ENCODE measurements around the gene ULK4. TPM values are rescaled to one million over a fixed set of nuclear protein-coding genes. Genes with fewer than 3 reads are reported as not detected.

The ULK4 gene
- polyA plus RNA-seq, 1 donor from 2014 or later = 7.2 TPM

DNA sequence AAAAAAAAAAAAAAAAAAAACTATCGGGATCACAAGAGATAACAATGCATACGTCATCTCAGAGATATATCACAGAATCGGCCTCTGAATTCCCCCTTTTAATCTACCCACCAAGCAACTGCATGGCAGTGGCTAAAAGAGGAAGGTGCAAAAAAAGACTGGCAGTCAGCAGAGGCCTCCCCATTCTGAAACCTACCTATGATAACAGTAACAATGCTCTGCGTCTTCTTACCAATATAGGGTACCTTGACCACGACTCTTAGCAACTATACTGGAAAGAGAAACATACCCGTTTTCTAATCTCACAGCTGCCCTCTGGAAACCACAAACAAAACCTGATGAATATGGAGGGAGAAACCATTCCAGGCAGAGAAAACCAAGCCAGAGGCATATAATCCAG lies 106.9 kb downstream of the ULK4 start:
- H3K79me2 ChIP-seq (replicated peaks; ENCODE audit: insufficient read depth, low read length) = no peaks in the 10 kb centered on the region
- H3K4me3 ChIP-seq (ENCODE audit: low read length) = no peak overlapping the region
- H3K36me3 ChIP-seq (ENCODE audit: insufficient read depth, low read length) = no peaks in the 10 kb centered on the region
- H3K27me3 ChIP-seq (ENCODE audit: insufficient read depth, low read depth, low read length) = no peaks in the 10 kb centered on the region
- H3K9me2 ChIP-seq (ENCODE audit: insufficient read depth, low read length) = no peaks in the 10 kb centered on the region
- no peaks in the 10 kb centered on the region for H3K9me3 ChIP-seq (ENCODE audit: low read length)
- no peak overlapping the region for H3K9ac ChIP-seq (ENCODE audit: low read length)
- H3F3A ChIP-seq (ENCODE audit: insufficient read depth, low read length, poor library complexity, severe bottlenecking) = no peaks in the 10 kb centered on the region
- TF ChIP-seq RAD21 (conservative IDR thresholded peaks at IDR 0.05) = no peak
- no peak for TF ChIP-seq TAF1 (IDR thresholded peaks at IDR 0.05; ENCODE audit: low read depth)
- TF ChIP-seq, protein P1, sequence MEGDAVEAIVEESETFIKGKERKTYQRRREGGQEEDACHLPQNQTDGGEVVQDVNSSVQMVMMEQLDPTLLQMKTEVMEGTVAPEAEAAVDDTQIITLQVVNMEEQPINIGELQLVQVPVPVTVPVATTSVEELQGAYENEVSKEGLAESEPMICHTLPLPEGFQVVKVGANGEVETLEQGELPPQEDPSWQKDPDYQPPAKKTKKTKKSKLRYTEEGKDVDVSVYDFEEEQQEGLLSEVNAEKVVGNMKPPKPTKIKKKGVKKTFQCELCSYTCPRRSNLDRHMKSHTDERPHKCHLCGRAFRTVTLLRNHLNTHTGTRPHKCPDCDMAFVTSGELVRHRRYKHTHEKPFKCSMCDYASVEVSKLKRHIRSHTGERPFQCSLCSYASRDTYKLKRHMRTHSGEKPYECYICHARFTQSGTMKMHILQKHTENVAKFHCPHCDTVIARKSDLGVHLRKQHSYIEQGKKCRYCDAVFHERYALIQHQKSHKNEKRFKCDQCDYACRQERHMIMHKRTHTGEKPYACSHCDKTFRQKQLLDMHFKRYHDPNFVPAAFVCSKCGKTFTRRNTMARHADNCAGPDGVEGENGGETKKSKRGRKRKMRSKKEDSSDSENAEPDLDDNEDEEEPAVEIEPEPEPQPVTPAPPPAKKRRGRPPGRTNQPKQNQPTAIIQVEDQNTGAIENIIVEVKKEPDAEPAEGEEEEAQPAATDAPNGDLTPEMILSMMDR (IDR thresholded peaks at IDR 0.05; ENCODE audit: poor library complexity, severe bottlenecking) = no peak
- TF ChIP-seq EZH2 (IDR thresholded peaks at IDR 0.05; ENCODE audit: borderline replicate concordance, insufficient read depth, low read length, poor library complexity, severe bottlenecking) = no peak
- TF ChIP-seq MXI1 (conservative IDR thresholded peaks at IDR 0.05; ENCODE audit: poor library complexity, severe bottlenecking) = no peak
- no peak overlapping the region for H2AFZ ChIP-seq (ENCODE audit: low read depth, low read length)
- H3K27ac ChIP-seq (ENCODE audit: low read length) = no peak overlapping the region
- H4K20me1 ChIP-seq (ENCODE audit: insufficient read depth) = no peaks in the 10 kb centered on the region
- H3K4me2 ChIP-seq (ENCODE audit: low read length) = no peak overlapping the region

DNA sequence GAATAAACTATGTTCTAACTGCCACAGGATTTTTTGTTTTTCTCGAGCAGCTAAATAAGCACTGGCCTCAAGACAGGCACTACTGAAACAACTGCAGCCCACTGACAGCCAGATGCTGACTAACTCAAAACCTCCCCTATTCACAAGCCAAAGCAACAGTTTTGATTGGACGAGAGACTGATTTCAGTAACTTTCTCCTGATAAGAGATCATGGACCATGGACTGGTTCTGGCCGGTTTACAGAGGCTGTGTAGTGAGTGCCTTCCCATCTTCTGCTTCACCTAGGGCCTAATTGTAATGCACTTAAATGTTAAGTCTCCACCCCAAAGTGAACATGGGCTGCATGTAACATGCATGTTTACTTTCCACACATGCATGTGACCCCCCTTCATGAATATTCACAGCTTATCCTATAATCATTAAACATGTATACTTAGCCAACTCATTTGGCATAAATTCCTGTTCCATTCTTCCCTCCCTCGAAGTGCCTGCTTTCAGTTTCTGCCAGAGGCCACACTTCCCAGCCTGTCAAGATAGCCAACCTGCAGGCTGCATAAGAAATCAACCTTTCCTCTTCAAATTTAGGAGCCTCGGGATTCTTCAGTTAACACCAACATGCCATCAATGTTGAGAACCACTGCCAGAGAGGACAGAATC lies 108.2 kb downstream of the ULK4 start:
- Histone ChIP-seq H2AFZ (ENCODE audit: low read depth, low read length) (no peak overlapping the region), H3K27ac (ENCODE audit: low read length) (no peak overlapping the region), H3K4me2 (ENCODE audit: low read length) (no peak overlapping the region), H3F3A (ENCODE audit: insufficient read depth, low read length, poor library complexity, severe bottlenecking) (no peaks in the 10 kb centered on the region), H3K9me3 (ENCODE audit: low read length) (no peaks in the 10 kb centered on the region), H3K9ac (ENCODE audit: low read length) (no peak overlapping the region), H4K20me1 (ENCODE audit: insufficient read depth) (no peaks in the 10 kb centered on the region), H3K4me3 (ENCODE audit: low read length) (no peak overlapping the region), H3K36me3 (ENCODE audit: insufficient read depth, low read length) (no peaks in the 10 kb centered on the region), H3K27me3 (ENCODE audit: insufficient read depth, low read depth, low read length) (no peaks in the 10 kb centered on the region), H3K79me2 (replicated peaks; ENCODE audit: insufficient read depth, low read length) (no peaks in the 10 kb centered on the region), H3K9me2 (ENCODE audit: insufficient read depth, low read length) (no peaks in the 10 kb centered on the region)
- no peak for TF ChIP-seq MXI1 (conservative IDR thresholded peaks at IDR 0.05; ENCODE audit: poor library complexity, severe bottlenecking)
- no peak for TF ChIP-seq POLR2AphosphoS5 (IDR thresholded peaks at IDR 0.05)
- TF ChIP-seq, protein P1 (IDR thresholded peaks at IDR 0.05; ENCODE audit: poor library complexity, severe bottlenecking) = no peak
- TF ChIP-seq SMC3 (conservative IDR thresholded peaks at IDR 0.05; ENCODE audit: poor library complexity) = no peak
- no peak for TF ChIP-seq EP300 (conservative IDR thresholded peaks at IDR 0.05; ENCODE audit: poor library complexity, severe bottlenecking)
- TF ChIP-seq TAF1 (IDR thresholded peaks at IDR 0.05; ENCODE audit: low read depth) = no peak
- no peak for TF ChIP-seq RAD21 (conservative IDR thresholded peaks at IDR 0.05)
- TF ChIP-seq EZH2 (IDR thresholded peaks at IDR 0.05; ENCODE audit: borderline replicate concordance, insufficient read depth, low read length, poor library complexity, severe bottlenecking) = no peak
- TF ChIP-seq, protein P2, sequence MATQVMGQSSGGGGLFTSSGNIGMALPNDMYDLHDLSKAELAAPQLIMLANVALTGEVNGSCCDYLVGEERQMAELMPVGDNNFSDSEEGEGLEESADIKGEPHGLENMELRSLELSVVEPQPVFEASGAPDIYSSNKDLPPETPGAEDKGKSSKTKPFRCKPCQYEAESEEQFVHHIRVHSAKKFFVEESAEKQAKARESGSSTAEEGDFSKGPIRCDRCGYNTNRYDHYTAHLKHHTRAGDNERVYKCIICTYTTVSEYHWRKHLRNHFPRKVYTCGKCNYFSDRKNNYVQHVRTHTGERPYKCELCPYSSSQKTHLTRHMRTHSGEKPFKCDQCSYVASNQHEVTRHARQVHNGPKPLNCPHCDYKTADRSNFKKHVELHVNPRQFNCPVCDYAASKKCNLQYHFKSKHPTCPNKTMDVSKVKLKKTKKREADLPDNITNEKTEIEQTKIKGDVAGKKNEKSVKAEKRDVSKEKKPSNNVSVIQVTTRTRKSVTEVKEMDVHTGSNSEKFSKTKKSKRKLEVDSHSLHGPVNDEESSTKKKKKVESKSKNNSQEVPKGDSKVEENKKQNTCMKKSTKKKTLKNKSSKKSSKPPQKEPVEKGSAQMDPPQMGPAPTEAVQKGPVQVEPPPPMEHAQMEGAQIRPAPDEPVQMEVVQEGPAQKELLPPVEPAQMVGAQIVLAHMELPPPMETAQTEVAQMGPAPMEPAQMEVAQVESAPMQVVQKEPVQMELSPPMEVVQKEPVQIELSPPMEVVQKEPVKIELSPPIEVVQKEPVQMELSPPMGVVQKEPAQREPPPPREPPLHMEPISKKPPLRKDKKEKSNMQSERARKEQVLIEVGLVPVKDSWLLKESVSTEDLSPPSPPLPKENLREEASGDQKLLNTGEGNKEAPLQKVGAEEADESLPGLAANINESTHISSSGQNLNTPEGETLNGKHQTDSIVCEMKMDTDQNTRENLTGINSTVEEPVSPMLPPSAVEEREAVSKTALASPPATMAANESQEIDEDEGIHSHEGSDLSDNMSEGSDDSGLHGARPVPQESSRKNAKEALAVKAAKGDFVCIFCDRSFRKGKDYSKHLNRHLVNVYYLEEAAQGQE (IDR thresholded peaks at IDR 0.05; ENCODE audit: borderline replicate concordance) = no peak

Measured in neural cell (in vitro differentiated cells).